PFSK-1 (cell line): Measurements from ENCODE around the gene STAG1.

Experiments
- POLR2AphosphoS5 ChIP-seq: IDR thresholded peaks from 2 replicates; pipeline ENCODE4 v1.6.1; 2012; ENCODE audit warnings: low read depth, mild to moderate bottlenecking, control low read depth, low read length, moderate library complexity
- SIN3A ChIP-seq: IDR thresholded peaks from 2 replicates; pipeline ENCODE4 v1.6.1; 2012; ENCODE audit warnings: mild to moderate bottlenecking, low read length, moderate library complexity, borderline replicate concordance; ENCODE audit not compliant: insufficient read depth
- TAF1 ChIP-seq: IDR thresholded peaks from 2 replicates; pipeline ENCODE4 v1.6.1; 2012; ENCODE audit warnings: low read length, control low read depth, borderline replicate concordance; ENCODE audit not compliant: insufficient read depth
- TF ChIP-seq, protein P1 (sequence below), 2 experiments: IDR thresholded peaks; 2 replicates each; pipeline versions ENCODE4 v1.6.1 to v1.8.0; 2011 to 2012; ENCODE audit warnings: low read depth in 2 of 2, low read length in 2 of 2, control low read depth in 1 of 2, inconsistent platforms in 1 of 2, mild to moderate bottlenecking in 1 of 2, moderate library complexity in 1 of 2; ENCODE audit not compliant: insufficient read depth in 1 of 2

GRCh38 chr3:136634821-136635220 is 117.4 kb downstream of the STAG1 start:
- TF ChIP-seq POLR2AphosphoS5 (no peak), TAF1 (no peak), SIN3A (no peak)
- TF ChIP-seq, protein P1, sequence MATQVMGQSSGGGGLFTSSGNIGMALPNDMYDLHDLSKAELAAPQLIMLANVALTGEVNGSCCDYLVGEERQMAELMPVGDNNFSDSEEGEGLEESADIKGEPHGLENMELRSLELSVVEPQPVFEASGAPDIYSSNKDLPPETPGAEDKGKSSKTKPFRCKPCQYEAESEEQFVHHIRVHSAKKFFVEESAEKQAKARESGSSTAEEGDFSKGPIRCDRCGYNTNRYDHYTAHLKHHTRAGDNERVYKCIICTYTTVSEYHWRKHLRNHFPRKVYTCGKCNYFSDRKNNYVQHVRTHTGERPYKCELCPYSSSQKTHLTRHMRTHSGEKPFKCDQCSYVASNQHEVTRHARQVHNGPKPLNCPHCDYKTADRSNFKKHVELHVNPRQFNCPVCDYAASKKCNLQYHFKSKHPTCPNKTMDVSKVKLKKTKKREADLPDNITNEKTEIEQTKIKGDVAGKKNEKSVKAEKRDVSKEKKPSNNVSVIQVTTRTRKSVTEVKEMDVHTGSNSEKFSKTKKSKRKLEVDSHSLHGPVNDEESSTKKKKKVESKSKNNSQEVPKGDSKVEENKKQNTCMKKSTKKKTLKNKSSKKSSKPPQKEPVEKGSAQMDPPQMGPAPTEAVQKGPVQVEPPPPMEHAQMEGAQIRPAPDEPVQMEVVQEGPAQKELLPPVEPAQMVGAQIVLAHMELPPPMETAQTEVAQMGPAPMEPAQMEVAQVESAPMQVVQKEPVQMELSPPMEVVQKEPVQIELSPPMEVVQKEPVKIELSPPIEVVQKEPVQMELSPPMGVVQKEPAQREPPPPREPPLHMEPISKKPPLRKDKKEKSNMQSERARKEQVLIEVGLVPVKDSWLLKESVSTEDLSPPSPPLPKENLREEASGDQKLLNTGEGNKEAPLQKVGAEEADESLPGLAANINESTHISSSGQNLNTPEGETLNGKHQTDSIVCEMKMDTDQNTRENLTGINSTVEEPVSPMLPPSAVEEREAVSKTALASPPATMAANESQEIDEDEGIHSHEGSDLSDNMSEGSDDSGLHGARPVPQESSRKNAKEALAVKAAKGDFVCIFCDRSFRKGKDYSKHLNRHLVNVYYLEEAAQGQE (IDR thresholded peaks at IDR 0.05; ENCODE audit: insufficient read depth in 1 of 2, low read depth in 2 of 2, low read length in 2 of 2), result no peak
